ENCODE results near the gene GNAI3. TPM values are rescaled to one million over a fixed set of nuclear protein-coding genes. Genes with fewer than 3 reads are reported as not detected.

Gene GNAI3
- total and polyA plus RNA-seq, 2 of the 13 experiments (the other 11 are each of a cell fraction or from before 2014, with no cell fraction given) = 4.3 to 9.0 TPM

GRCh38 chr1:109643385-109644230 is 95.2 kb downstream of the GNAI3 start (continued):
- peak; percentile 88 for TF ChIP-seq STAG1 (CRISPR knock-in tag; IDR thresholded peaks at IDR 0.05)
- TF ChIP-seq TBP (CRISPR knock-in tag; IDR thresholded peaks at IDR 0.05) = no peak
- peak; percentile 94 for TF ChIP-seq CTCF (CRISPR knock-in tag; IDR thresholded peaks at IDR 0.05)
- TF ChIP-seq ZNF790 (CRISPR knock-in tag; IDR thresholded peaks at IDR 0.05; ENCODE audit: borderline replicate concordance) = 0 out of 2 replicates have a peak, but pooled peaks have one; percentile 30
- TF ChIP-seq MAZ (IDR thresholded peaks at IDR 0.05; ENCODE audit: borderline replicate concordance, low read depth, low read length) = 0 out of 2 replicates have a peak, but pooled peaks have one; percentile 39
- no peak for TF ChIP-seq MAZ (CRISPR knock-in tag; IDR thresholded peaks at IDR 0.05; ENCODE audit: low read depth)
- TF ChIP-seq KDM2A (CRISPR knock-in tag; IDR thresholded peaks at IDR 0.05; ENCODE audit: borderline replicate concordance, low read depth) = peak; percentile 65
- TF ChIP-seq NR2F1 (CRISPR knock-in tag; IDR thresholded peaks at IDR 0.05) = no peak
- TF ChIP-seq RAD51 (IDR thresholded peaks at IDR 0.05; ENCODE audit: borderline replicate concordance) = no peak
- 0 out of 2 replicates have a peak, but pooled peaks have one; percentile 32 for TF ChIP-seq ZNF230 (CRISPR knock-in tag; IDR thresholded peaks at IDR 0.05)
- TF ChIP-seq HNRNPLL (IDR thresholded peaks at IDR 0.05; ENCODE audit: low read depth, low read length, poor library complexity, severe bottlenecking) = peak; percentile 54
- TF ChIP-seq NONO (IDR thresholded peaks at IDR 0.05) = no peak
- TF ChIP-seq NONO (CRISPR knock-in tag; conservative IDR thresholded peaks at IDR 0.05) = peak; percentile 47; the same call in 1 of the 2 replicates
- TF ChIP-seq KLF6 (CRISPR knock-in tag; IDR thresholded peaks at IDR 0.05) = 0 out of 2 replicates have a peak, but pooled peaks have one; percentile 30
- TF ChIP-seq ZNF607 (CRISPR knock-in tag; IDR thresholded peaks at IDR 0.05; ENCODE audit: borderline replicate concordance) = peak; percentile 75; the same call in 1 of the 2 replicates
- peak; percentile 33; the same call in 1 of the 2 replicates for TF ChIP-seq ZNF556 (CRISPR knock-in tag; IDR thresholded peaks at IDR 0.05; ENCODE audit: borderline replicate concordance)
- no peak for TF ChIP-seq ZNF225 (CRISPR knock-in tag; IDR thresholded peaks at IDR 0.05)
- TF ChIP-seq DNMT3B (CRISPR knock-in tag; conservative IDR thresholded peaks at IDR 0.05) = no peak
- no peak for TF ChIP-seq HNF1A (IDR thresholded peaks at IDR 0.05; ENCODE audit: low read depth)
- TF ChIP-seq HNF1A (CRISPR knock-in tag; IDR thresholded peaks at IDR 0.05; ENCODE audit: borderline replicate concordance) = peak; percentile 43; the same call in 1 of the 2 replicates
- no peak for TF ChIP-seq ZNF451 (CRISPR knock-in tag; IDR thresholded peaks at IDR 0.05)
- TF ChIP-seq SMC3 (IDR thresholded peaks at IDR 0.05; ENCODE audit: low read length) = peak; percentile 70
- peak; percentile 90 for TF ChIP-seq RAD21 (CRISPR knock-in tag; IDR thresholded peaks at IDR 0.05)
